Ishikawa (cell line): ENCODE results near the gene AVEN.

Experiments used
- CEBPB ChIP-seq: IDR thresholded peaks from 2 replicates; pipeline ENCODE4 v1.6.1; 2012
- CREB1 ChIP-seq: IDR thresholded peaks from 2 replicates; pipeline ENCODE4 v1.6.1; 2012; ENCODE audit warnings: low read depth
- EGR1 ChIP-seq: IDR thresholded peaks from 2 replicates; pipeline ENCODE4 v1.6.1; 2012
- EP300 ChIP-seq: IDR thresholded peaks from 2 replicates; pipeline ENCODE4 v1.6.1; 2012; ENCODE audit warnings: borderline replicate concordance
- FOXM1 ChIP-seq: IDR thresholded peaks from 2 replicates; pipeline ENCODE4 v1.6.1; 2012; ENCODE audit warnings: low read depth, borderline replicate concordance
- MAX ChIP-seq: IDR thresholded peaks from 2 replicates; pipeline ENCODE4 v1.6.1; 2012
- NFIC ChIP-seq: IDR thresholded peaks from 2 replicates; pipeline ENCODE4 v1.6.1; 2012
- RAD21 ChIP-seq: IDR thresholded peaks from 2 replicates; pipeline ENCODE4 v1.6.1; 2012; ENCODE audit warnings: low read depth
- REST ChIP-seq: IDR thresholded peaks from 2 replicates; pipeline ENCODE4 v1.6.1; 2012; ENCODE audit warnings: low read depth, mild to moderate bottlenecking
- TAF1 ChIP-seq: IDR thresholded peaks from 2 replicates; pipeline ENCODE4 v1.6.1; 2012; ENCODE audit warnings: low read depth, mild to moderate bottlenecking
- TCF12 ChIP-seq: IDR thresholded peaks from 2 replicates; pipeline ENCODE4 v1.6.1; 2012; ENCODE audit warnings: low read depth
- TEAD4 ChIP-seq: IDR thresholded peaks from 2 replicates; pipeline ENCODE4 v1.6.1; 2012
- USF1 ChIP-seq: IDR thresholded peaks from 2 replicates; pipeline ENCODE4 v1.6.1; 2012
- YY1 ChIP-seq: IDR thresholded peaks from 2 replicates; pipeline ENCODE4 v1.6.1; 2012; ENCODE audit warnings: low read depth
- ZBTB7A ChIP-seq: IDR thresholded peaks from 2 replicates; pipeline ENCODE4 v1.6.1; 2012; ENCODE audit warnings: low read depth

The AVEN gene

GRCh38 chr15:33865416-33865815 is 173.6 kb downstream of the AVEN start:
- TF ChIP-seq MAX (no peak), CEBPB (no peak), NFIC (no peak), TCF12 (no peak), EGR1 (no peak), YY1 (no peak), ZBTB7A (no peak), USF1 (no peak), EP300 (no peak), CREB1 (no peak), TAF1 (no peak)

- TF ChIP-seq EP300 (no peak), ZBTB7A (no peak), YY1 (no peak), TEAD4 (no peak), REST (no peak)
Observed at GRCh38 chr15:33864360-33865075, 174.5 kb downstream of the AVEN start.

GRCh38 chr15:33860754-33861153 is 178.2 kb downstream of the AVEN start:
- TF ChIP-seq YY1 (no peak), TAF1 (no peak), CEBPB (no peak), TEAD4 (no peak), EP300 (no peak), REST (no peak), MAX (no peak), USF1 (no peak), RAD21 (no peak), FOXM1 (no peak), NFIC (no peak), EGR1 (no peak), TCF12 (no peak), CREB1 (no peak), ZBTB7A (no peak)

GRCh38 chr15:33859992-33860545 is 178.9 kb downstream of the AVEN start:
- TF ChIP-seq TCF12, result no peak

GRCh38 chr15:33858836-33859235 is 180.2 kb downstream of the AVEN start:
- TF ChIP-seq REST (no peak), TEAD4 (no peak), TCF12 (no peak), MAX (no peak), ZBTB7A (no peak), EGR1 (no peak), FOXM1 (no peak), TAF1 (no peak), EP300 (no peak)
